Ishikawa (cell line): ENCODE measurements around the gene GSKIP.
A peak's percentile ranks its signal among the peaks of the same experiment; 100 is the strongest.

Source experiments
- CEBPB ChIP-seq: IDR thresholded peaks from 2 replicates; pipeline ENCODE4 v1.6.1; 2012
- CREB1 ChIP-seq: IDR thresholded peaks from 2 replicates; pipeline ENCODE4 v1.6.1; 2012; ENCODE audit warnings: low read depth
- EGR1 ChIP-seq: IDR thresholded peaks from 2 replicates; pipeline ENCODE4 v1.6.1; 2012
- EP300 ChIP-seq: IDR thresholded peaks from 2 replicates; pipeline ENCODE4 v1.6.1; 2012; ENCODE audit warnings: borderline replicate concordance
- FOXM1 ChIP-seq: IDR thresholded peaks from 2 replicates; pipeline ENCODE4 v1.6.1; 2012; ENCODE audit warnings: low read depth, borderline replicate concordance
- NFIC ChIP-seq: IDR thresholded peaks from 2 replicates; pipeline ENCODE4 v1.6.1; 2012
- RAD21 ChIP-seq: IDR thresholded peaks from 2 replicates; pipeline ENCODE4 v1.6.1; 2012; ENCODE audit warnings: low read depth
- TAF1 ChIP-seq: IDR thresholded peaks from 2 replicates; pipeline ENCODE4 v1.6.1; 2012; ENCODE audit warnings: low read depth, mild to moderate bottlenecking
- TCF12 ChIP-seq: IDR thresholded peaks from 2 replicates; pipeline ENCODE4 v1.6.1; 2012; ENCODE audit warnings: low read depth
- TEAD4 ChIP-seq: IDR thresholded peaks from 2 replicates; pipeline ENCODE4 v1.6.1; 2012
- YY1 ChIP-seq: IDR thresholded peaks from 2 replicates; pipeline ENCODE4 v1.6.1; 2012; ENCODE audit warnings: low read depth
- ZBTB7A ChIP-seq: IDR thresholded peaks from 2 replicates; pipeline ENCODE4 v1.6.1; 2012; ENCODE audit warnings: low read depth
- TF ChIP-seq, protein P1 (sequence below): IDR thresholded peaks from 2 replicates; pipeline ENCODE4 v1.6.1; 2012
- TF ChIP-seq, protein P2 (sequence below): IDR thresholded peaks from 2 replicates; pipeline ENCODE4 v1.6.1; 2012
- TF ChIP-seq, protein P3 (sequence below): IDR thresholded peaks from 2 replicates; pipeline ENCODE4 v1.6.1; 2012; ENCODE audit warnings: low read depth, mild to moderate bottlenecking

The GSKIP gene

DNA sequence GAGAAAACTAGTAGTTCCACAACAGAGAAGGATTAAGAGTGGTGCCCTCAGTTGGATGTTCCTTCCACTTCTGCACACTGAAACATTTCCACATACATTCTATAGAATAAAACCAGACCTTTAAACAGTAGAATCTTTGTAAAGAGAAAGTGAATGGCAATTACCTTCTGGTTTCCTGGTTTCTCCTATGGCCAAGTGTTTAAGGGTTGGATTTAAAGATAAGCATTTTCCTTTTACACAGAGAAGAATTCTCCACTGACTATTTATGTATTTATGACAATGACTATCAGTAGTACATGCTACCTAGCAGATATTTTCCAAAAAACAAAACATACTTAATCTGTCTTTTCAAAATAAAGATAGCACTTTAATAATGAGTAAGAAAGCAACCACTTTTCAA, 3.4 kb upstream of the GSKIP start:
- TF ChIP-seq ZBTB7A (no peak), TCF12 (no peak), CEBPB (no peak), RAD21 (no peak)

DNA sequence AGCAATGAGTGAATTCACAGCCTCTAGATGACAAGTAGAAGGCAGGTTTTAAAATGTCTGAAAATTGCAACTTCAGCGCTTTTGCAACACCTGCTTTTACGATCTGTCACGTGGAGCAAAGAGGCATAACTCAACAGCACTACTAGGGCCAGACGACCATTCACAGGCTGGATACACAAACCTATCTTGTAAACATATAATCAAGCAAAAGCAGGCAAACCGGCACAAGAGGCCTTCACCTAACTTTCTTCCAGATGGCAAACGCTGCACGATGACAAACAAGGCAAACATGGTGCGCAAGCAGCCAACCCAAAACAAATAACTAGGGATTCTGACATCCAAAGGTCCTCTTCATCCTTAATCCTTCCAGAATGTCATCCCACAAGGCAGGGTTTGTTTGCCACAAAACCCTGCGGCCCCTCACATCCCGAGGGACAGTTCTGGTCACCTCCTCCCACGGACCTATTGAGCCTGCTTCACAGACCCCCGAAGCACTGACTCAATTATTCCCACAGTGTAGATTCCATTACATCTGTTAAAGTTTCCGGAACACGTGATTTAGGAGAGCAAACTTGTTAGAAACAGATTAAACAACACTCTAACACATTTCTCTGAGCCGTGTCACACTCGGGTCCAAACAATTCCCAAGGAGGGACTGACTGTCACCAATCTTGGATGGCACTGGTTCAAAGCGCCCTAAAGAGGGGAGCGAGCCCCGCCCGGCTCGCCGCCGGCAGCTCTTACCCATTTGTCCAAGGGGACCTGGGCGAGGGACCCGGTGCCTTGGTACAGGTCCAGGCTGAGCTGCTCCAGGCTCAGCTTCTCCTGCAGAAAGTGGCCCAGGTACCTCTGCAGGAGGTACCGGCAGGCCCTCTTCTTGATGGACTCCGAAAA, 1.0 kb upstream of the GSKIP start:
- TF ChIP-seq, protein P1, sequence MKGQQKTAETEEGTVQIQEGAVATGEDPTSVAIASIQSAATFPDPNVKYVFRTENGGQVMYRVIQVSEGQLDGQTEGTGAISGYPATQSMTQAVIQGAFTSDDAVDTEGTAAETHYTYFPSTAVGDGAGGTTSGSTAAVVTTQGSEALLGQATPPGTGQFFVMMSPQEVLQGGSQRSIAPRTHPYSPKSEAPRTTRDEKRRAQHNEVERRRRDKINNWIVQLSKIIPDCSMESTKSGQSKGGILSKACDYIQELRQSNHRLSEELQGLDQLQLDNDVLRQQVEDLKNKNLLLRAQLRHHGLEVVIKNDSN, result peak; percentile 96
- TF ChIP-seq, protein P2, sequence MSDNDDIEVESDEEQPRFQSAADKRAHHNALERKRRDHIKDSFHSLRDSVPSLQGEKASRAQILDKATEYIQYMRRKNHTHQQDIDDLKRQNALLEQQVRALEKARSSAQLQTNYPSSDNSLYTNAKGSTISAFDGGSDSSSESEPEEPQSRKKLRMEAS, result peak; percentile 67
- 0 out of 2 replicates have a peak, but pooled peaks have one; percentile 21 for TF ChIP-seq TAF1
- TF ChIP-seq CREB1, result no peak

DNA sequence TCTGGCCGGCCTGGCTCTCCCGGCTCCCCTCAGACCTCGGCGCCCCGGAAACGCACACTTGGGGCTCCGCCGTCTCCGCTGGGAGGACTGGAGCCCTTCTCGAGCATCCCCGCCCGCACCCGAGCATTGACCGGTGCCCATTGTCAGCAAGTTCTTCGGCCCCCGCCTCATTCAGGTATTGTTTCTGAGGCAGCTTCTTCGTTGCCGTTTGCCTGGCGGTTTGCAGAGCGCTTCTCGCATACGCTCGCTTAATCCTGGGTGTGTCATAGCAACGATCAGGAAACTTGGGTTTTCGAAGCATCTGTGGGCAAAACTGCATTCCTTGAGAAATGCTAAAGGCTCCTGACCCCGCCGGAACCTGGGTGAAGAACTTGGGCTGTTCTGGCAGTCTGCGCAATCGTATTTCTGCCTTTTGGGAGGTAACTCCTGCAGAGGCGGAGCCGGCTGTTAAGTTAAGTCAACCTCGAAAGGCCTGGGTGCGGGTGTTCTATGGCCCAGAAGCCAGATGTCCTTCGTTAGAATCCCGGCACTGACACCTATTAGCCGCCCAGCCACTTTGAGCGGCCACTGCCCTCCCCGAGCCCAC, 518 bp downstream of the GSKIP start:
- no peak for TF ChIP-seq EGR1
- TF ChIP-seq TAF1, result 0 out of 2 replicates have a peak, but pooled peaks have one; percentile 7
- TF ChIP-seq, protein P2, result 0 out of 2 replicates have a peak, but pooled peaks have one; percentile 19

DNA sequence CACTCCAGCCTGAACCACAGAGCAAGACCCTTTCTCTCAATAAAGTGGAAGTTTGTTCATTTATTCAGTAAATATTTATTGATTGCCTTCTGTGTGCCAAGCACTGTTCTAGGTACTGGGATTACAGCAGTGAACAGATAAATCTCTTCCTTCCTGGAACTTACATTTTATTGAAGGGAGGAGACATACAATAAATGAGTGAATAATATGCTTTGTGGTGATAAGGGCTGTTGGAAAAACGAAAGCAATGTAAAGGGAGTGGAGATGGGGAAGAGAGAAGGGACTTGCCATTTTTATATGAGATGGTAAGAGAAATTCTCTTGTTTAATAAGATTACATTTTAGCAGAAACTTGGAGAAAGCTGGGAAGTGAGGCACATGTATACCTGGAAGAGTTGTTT, 1.6 kb downstream of the GSKIP start:
- TF ChIP-seq, protein P3, sequence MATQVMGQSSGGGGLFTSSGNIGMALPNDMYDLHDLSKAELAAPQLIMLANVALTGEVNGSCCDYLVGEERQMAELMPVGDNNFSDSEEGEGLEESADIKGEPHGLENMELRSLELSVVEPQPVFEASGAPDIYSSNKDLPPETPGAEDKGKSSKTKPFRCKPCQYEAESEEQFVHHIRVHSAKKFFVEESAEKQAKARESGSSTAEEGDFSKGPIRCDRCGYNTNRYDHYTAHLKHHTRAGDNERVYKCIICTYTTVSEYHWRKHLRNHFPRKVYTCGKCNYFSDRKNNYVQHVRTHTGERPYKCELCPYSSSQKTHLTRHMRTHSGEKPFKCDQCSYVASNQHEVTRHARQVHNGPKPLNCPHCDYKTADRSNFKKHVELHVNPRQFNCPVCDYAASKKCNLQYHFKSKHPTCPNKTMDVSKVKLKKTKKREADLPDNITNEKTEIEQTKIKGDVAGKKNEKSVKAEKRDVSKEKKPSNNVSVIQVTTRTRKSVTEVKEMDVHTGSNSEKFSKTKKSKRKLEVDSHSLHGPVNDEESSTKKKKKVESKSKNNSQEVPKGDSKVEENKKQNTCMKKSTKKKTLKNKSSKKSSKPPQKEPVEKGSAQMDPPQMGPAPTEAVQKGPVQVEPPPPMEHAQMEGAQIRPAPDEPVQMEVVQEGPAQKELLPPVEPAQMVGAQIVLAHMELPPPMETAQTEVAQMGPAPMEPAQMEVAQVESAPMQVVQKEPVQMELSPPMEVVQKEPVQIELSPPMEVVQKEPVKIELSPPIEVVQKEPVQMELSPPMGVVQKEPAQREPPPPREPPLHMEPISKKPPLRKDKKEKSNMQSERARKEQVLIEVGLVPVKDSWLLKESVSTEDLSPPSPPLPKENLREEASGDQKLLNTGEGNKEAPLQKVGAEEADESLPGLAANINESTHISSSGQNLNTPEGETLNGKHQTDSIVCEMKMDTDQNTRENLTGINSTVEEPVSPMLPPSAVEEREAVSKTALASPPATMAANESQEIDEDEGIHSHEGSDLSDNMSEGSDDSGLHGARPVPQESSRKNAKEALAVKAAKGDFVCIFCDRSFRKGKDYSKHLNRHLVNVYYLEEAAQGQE, result no peak
- no peak for TF ChIP-seq EP300

DNA sequence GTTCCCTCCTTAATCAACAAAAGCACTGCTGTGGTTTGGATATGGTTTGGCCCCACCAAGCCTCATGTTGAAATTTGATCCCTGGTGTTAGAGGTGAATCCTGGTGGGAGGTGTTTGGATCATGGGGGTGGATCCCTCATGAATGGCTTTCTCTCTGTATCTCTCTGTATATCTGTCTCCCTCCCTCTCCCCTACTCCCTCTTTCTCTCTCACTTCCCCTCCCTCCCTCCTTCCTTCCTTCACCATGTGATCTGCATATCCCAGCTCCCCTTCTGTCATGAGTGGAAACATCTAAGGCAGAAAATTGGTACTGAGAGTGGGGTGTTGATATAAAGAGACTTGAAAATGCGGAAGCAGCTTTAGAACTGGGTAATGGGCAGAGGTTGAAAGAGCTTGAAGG, 5.2 kb downstream of the GSKIP start:
- TF ChIP-seq TEAD4, result no peak
- no peak for TF ChIP-seq EP300
- TF ChIP-seq NFIC, result no peak
- TF ChIP-seq FOXM1, result no peak
- TF ChIP-seq, protein P1, result no peak
- no peak for TF ChIP-seq TCF12
- TF ChIP-seq YY1, result no peak
- no peak for TF ChIP-seq CREB1
- TF ChIP-seq CEBPB, result no peak

DNA sequence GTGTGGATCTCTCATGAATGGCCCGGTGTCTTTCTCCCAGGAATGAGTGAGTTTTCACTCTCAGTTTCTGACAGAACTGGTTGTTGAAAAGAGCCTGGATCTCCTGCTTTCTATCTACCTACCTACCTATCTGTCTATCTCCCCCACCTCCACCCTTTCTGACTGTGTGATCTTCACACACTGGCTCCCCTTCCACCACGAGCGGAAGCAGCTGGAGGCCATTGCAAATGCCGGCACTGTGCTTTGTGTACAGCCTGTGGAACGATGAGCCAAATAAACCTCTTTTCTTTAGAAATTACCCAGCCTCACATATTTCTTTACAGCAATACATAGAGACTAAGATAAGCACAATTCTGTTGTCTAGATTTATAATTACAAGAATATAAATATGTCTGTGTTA, 7.2 kb downstream of the GSKIP start:
- TF ChIP-seq, protein P3, result no peak

DNA sequence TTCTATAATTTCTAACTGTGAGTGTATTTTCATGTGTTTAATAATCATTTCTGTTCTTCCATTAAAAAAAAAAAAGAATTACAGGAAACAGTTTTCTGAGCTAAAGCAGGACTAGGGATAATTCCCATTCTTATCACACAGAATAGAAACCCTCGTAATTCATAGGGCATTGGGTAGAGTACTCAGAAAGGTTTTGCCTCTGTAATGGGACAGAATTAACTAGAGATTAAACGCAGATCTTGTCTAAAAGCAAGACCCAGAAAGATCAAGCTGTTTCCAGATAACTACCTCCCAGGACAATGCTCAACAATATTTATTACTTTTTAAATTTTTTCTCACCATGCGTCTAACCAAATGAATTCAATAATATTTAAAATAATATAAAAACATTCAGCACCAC, 10.2 kb downstream of the GSKIP start:
- TF ChIP-seq, protein P3, result no peak
- TF ChIP-seq EP300, result no peak
- TF ChIP-seq, protein P2, result no peak
- TF ChIP-seq ZBTB7A, result no peak
- no peak for TF ChIP-seq FOXM1
- no peak for TF ChIP-seq TCF12
- TF ChIP-seq, protein P1, result no peak
- TF ChIP-seq RAD21, result no peak
- TF ChIP-seq YY1, result no peak
- TF ChIP-seq CEBPB, result no peak
- TF ChIP-seq TAF1, result no peak
